GM21529 (cell line): ENCODE data around the gene ALDOB.
A peak's percentile ranks its signal among the peaks of the same experiment; 100 is the strongest.
"Not testable (repeated sequence)": the region's sequence is repeated elsewhere in the genome, so short reads cannot be mapped to it uniquely, and the experiment has no call there.

Experiments used
- ATAC-seq: cut with Tn5 transposase; IDR thresholded peaks from one replicate; pipeline ENCODE4 v1.9.1; 2021; ENCODE audit not compliant: unreplicated experiment

Gene ALDOB

DNA sequence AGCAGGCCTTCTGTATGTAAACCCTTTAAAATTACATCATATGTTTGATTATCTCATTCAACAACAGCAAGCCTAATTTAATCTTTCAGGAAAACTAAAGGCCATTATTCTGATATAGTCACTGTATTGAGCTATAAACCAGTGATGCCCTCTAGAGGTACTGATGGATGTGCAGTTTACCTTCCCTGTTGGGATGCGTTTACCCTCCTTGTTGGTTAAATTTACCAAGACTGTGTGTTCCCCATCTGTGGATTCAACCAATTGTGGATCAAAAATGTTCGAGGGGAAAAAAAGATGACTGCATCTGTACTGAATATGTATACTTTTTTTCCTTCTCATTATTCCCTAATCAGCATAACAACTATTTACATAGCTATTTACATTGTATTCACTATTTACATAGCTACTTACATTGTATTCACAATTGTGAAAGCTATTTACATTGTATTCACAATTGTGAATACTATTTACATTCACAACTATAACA lies 47.0 kb downstream of the ALDOB start:
- no peak for ATAC-seq

DNA sequence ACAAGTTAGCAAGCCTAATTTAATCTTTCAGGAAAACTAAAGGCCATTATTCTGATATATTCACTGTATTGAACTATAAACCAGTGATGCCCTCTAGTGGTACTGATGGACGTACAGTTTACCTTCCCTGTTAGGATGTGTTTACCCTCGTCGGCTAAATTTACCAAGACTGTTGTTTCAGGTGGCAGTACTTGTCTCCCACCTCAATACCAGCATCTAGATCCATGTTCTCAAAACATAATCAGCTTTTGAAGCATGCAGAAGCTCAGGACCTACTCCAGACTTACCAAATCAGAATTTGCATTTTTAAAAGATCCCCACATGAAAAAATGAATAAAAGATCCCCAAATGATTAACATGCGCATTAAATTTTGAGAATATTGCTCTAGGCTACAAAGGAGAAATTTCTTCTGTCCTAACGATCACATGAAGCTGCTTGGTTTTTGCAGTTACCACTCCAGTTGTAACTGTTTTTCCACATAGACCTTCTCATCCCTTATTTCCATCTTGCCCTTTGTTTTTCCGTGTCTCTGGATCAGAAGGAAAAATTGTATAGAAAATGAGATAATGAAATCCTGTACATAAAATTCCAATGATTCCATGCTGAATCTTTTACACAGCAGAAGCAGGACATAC lies 47.6 kb downstream of the ALDOB start:
- ATAC-seq: peak; percentile 71

DNA sequence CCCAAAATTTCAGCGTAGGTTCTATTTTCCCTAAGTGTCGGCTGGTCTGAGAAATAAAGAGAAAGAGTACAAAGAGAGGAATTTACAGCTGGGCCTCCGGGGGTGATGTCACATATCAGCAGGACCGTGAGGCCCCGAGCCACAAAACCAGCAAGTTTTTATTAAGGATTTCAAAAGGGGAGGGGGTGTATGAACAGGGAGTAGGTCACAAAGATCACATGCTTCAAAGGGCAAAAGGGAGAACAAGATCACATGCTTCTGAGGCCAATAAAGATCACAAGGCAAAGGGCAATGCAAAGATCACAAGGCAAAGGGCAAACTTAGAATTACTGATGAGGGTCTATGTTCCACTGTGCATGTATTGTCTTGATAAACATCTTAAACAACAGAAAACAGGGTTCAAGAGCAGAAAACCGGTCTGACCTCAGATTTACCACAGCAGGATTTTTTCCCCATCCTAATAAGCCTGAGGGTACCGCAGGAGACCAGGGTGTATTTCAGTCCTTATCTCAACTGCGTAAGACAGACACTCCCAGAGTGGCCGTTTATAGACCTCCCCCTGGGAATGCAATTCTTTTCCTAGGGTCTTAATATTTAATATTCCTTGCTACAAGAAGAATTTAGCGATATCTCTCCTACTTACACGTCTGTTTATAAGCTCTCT lies 50.6 kb downstream of the ALDOB start, which contains the start of gene BAAT:
TSS of gene BAAT (minus strand) at position 134 of the 664 bp plus-strand sequence. CDS start 13,602 bp downstream, outside the sequence.
- not testable (repeated sequence) for ATAC-seq

DNA sequence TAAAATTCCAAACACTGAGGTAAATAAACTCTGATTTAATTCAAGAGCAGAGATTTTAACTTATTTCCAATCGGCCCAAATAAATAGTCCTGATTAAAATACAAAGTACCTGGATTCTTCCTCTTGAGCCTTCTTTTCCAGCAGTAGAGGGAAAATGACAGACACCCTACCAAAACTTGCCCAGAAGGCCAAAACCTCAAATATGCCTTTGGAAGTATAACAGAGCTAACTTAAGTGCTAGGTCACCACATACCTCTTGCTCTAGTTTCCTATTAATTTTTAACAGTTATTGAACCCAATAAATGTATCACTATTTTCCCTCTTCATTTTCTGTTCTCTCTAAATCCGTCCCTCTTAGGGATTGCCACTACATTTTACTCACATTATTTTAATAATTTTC lies 52.2 kb downstream of the ALDOB start:
- no peak for ATAC-seq

DNA sequence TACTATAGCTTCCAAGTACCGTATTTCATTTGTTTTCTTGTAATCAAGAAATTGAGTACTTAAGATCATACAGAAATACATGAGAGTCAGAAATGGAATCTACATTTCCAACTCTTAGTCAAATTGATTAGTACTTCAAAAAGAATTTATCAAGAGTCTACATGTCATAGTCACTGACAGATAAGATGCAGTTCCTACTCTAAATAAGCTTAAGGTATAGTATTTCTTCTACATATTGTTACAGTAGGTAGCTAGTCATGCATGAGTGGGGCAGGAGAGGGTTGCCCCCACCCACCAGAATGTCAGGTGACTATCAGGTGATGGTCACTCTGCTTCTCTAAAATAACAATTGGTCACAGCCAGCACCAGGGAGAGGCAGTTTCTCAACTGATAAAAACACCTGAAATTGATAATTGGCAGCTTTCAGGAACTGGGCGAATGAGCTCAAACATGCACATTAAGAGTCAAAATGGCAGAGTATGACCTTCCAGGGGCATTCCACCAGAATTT lies 53.7 kb downstream of the ALDOB start:
- ATAC-seq: no peak

DNA sequence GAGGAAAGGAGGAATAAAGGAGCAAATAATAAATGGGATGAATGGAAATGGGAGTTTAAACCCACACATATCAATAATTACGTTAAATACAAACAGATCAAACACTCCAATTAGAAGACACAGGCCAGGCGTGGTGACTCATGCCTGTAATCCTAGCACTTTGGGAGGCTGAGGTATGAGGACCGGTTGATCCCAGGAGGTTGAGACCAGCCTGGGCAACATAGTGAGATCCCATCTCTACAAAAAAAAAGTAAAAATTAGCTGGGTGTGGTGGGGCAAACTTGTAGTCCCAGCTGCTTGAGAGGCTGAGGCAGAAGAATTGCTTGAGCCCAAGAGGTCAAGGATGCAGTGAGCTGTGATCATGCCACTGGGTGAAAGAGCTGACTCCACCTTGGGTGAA lies 54.5 kb downstream of the ALDOB start:
- ATAC-seq: no peak

GRCh38 chr9:101380295-101380694 lies 55.3 kb downstream of the ALDOB start:
- no peak for ATAC-seq

- no peak for ATAC-seq
Measured at GRCh38 chr9:101376111-101376848, 59.3 kb downstream of the ALDOB start.

DNA sequence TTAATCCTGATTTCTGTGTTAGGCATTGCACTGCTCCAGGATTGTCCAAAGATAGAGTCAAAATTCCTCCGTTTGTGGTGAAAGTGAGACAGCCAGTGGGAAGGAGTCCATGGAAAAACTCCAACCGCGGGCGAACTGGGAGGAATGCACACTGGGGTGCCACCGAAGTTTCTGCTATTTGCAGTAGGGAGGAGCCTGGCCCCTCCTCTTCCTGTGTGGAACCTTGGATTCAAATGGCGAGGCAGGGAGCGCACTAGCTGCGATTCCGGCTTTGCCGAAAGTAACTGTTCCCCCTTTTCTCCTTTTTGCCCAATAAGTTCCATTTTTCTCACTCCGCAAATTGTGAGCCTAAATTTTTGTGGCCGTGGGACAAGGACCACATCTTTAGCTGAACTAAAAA lies 60.0 kb downstream of the ALDOB start:
- no peak for ATAC-seq

DNA sequence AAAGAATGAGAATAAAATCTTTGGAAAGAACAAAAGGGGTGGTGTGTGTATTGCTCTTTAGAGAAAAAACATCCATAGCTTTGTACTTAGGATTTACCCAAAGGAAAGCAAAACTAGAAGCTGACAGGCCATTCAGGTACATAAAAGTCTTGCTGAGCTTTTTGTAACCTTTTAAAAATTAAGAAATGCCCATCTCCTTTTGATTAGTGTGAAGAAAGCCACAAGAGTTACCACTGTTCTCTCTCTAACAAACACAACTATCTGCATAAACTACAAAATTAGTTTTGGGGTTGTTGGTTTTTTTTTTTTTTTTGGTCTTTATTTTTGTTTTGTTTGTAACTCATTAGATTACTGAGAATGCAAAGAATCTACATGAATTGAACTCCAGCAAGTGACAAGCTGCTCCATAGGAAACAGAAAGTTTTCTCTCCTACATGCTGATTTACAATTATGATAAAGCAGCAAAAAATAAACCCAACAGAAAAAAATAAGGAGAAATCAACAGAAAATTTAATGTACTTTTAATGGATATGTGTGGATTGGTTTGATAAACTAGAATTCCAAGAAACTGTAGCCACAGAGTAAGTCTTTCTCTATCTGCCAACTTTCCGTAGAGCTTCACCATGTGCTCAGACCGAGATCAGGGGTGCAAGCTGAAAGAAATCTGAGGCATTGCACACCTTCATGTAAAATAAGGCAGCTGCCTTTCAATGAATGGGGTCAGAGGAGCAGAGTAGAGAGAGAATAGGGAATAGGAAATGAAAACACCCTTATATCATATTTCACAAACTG lies 63.1 kb downstream of the ALDOB start:
- ATAC-seq: no peak

GRCh38 chr9:101371813-101372212 lies 63.8 kb downstream of the ALDOB start:
- no peak for ATAC-seq
